Loucy (cell line): ENCODE measurements around the gene ARHGAP1.

Source experiments
- H2AFZ ChIP-seq: fragments of 200-600 bp; sonication (generic); 2 replicates; pipeline ENCODE4 v1.6.0; 2016; ENCODE audit warnings: antibody characterized with exemption, mild to moderate bottlenecking, low read length, moderate library complexity
- H3F3A ChIP-seq: fragments of 200-600 bp; 2 replicates; pipeline ENCODE4 v1.6.0; 2016; ENCODE audit warnings: antibody characterized with exemption, low read depth, mild to moderate bottlenecking
- H3K27me3 ChIP-seq: fragments of 200-600 bp; sonication (generic); 2 replicates; pipeline ENCODE4 v1.6.1; 2014; ENCODE audit warnings: low read length, mild to moderate bottlenecking; ENCODE audit not compliant: insufficient read depth, poor library complexity, severe bottlenecking
- H3K36me3 ChIP-seq: fragments of 200-600 bp; sonication (generic); 2 replicates; pipeline ENCODE4 v1.6.1; 2016; ENCODE audit warnings: low read length; ENCODE audit not compliant: insufficient read depth
- H3K4me1 ChIP-seq: fragments of 200-600 bp; sonication (generic); 2 replicates; pipeline ENCODE4 v1.5.1; 2014; ENCODE audit warnings: low read length, mild to moderate bottlenecking; ENCODE audit not compliant: insufficient read depth, poor library complexity, severe bottlenecking
- H3K4me2 ChIP-seq: fragments of 200-600 bp; sonication (generic); 2 replicates; pipeline ENCODE4 v1.6.0; 2014; ENCODE audit warnings: antibody characterized with exemption, low read length, low read depth, mild to moderate bottlenecking; ENCODE audit not compliant: poor library complexity, severe bottlenecking
- H3K4me3 ChIP-seq: fragments of 200-600 bp; sonication (generic); 2 replicates; pipeline ENCODE4 v1.5.1; 2014; ENCODE audit warnings: low read length, mild to moderate bottlenecking, mixed read lengths; ENCODE audit not compliant: poor library complexity, severe bottlenecking
- H3K79me2 ChIP-seq: fragments of 200-600 bp; sonication (generic); 2 replicates; pipeline ENCODE4 v1.6.1; 2014; ENCODE audit warnings: low read length; ENCODE audit not compliant: insufficient read depth
- H3K9ac ChIP-seq: fragments of 200-600 bp; sonication (generic); 2 replicates; pipeline ENCODE4 v1.6.0; 2014; ENCODE audit warnings: mild to moderate bottlenecking, low read depth, low read length, moderate library complexity; ENCODE audit not compliant: poor library complexity, severe bottlenecking
- H3K9me2 ChIP-seq: fragments of 200-600 bp; sonication (generic); replicated peaks from 2 replicates; pipeline ENCODE4 v1.6.1; 2016; ENCODE audit warnings: low read depth, low read length, mixed read lengths
- H3K9me3 ChIP-seq: fragments of 200-600 bp; sonication (generic); 2 replicates; pipeline ENCODE4 v1.6.1; 2014; ENCODE audit warnings: mild to moderate bottlenecking, antibody characterized with exemption, low read length, low read depth; ENCODE audit not compliant: insufficient read depth
- H4K20me1 ChIP-seq: fragments of 200-600 bp; sonication (generic); 2 replicates; pipeline ENCODE4 v1.6.0; 2014; ENCODE audit warnings: antibody characterized with exemption, low read length, mild to moderate bottlenecking; ENCODE audit not compliant: insufficient read depth, poor library complexity, severe bottlenecking
- CTCF ChIP-seq: fragments of 200-600 bp; sonication (generic); conservative IDR thresholded peaks from 2 replicates; pipeline ENCODE4 v1.5.1; 2014; ENCODE audit warnings: mild to moderate bottlenecking, antibody characterized with exemption, low read length
- EZH2phosphoT487 ChIP-seq: fragments of 200-600 bp; IDR thresholded peaks from 2 replicates; pipeline ENCODE4 v1.6.1; 2018; ENCODE audit warnings: antibody characterized with exemption, mild to moderate bottlenecking, moderate library complexity, borderline replicate concordance

ARHGAP1 gene

GRCh38 chr11:46658259-46658658 lies 42.2 kb downstream of the ARHGAP1 start:
- no peak overlapping the region for H3K9ac ChIP-seq
- H3K4me1 ChIP-seq: peaks cover under 1% of the 10 kb centered on the region
- H3K79me2 ChIP-seq: no peaks in the 10 kb centered on the region
- TF ChIP-seq CTCF (no peak), EZH2phosphoT487 (no peak)
- no peaks in the 10 kb centered on the region for H3K9me2 ChIP-seq
- no peaks in the 10 kb centered on the region for H3K9me3 ChIP-seq
- no peak overlapping the region for H2AFZ ChIP-seq
- H3K4me3 ChIP-seq: no peak overlapping the region
- H3K36me3 ChIP-seq: peaks cover 63% of the 10 kb centered on the region; the same call in 1 of the 2 replicates
- no peaks in the 10 kb centered on the region for H3K27me3 ChIP-seq
- H3K4me2 ChIP-seq: no peak overlapping the region
- no peaks in the 10 kb centered on the region for H4K20me1 ChIP-seq
- no peaks in the 10 kb centered on the region for H3F3A ChIP-seq

GRCh38 chr11:46657186-46657585 lies 43.2 kb downstream of the ARHGAP1 start:
- no peaks in the 10 kb centered on the region for H3K9me2 ChIP-seq
- H4K20me1 ChIP-seq: no peaks in the 10 kb centered on the region
- H3K9ac ChIP-seq: no peak overlapping the region
- no peaks in the 10 kb centered on the region for H3K79me2 ChIP-seq
- no peaks in the 10 kb centered on the region for H3K9me3 ChIP-seq
- H3F3A ChIP-seq: no peaks in the 10 kb centered on the region
- no peak overlapping the region for H3K4me3 ChIP-seq
- H3K27me3 ChIP-seq: no peaks in the 10 kb centered on the region
- H3K4me2 ChIP-seq: no peak overlapping the region
- peaks cover 67% of the 10 kb centered on the region; the same call in 1 of the 2 replicates for H3K36me3 ChIP-seq
- TF ChIP-seq CTCF (no peak), EZH2phosphoT487 (no peak)
- H2AFZ ChIP-seq: no peak overlapping the region
- H3K4me1 ChIP-seq: no peaks in the 10 kb centered on the region

- Histone ChIP-seq H3K4me2 (no peak overlapping the region), H3F3A (no peaks in the 10 kb centered on the region), H4K20me1 (no peaks in the 10 kb centered on the region), H3K27me3 (no peaks in the 10 kb centered on the region), H3K4me3 (no peak overlapping the region), H3K36me3 (peaks cover 83% of the 10 kb centered on the region; the same call in 1 of the 2 replicates), H3K4me1 (no peaks in the 10 kb centered on the region), H2AFZ (no peak overlapping the region), H3K9ac (no peak overlapping the region), H3K9me3 (no peaks in the 10 kb centered on the region), H3K9me2 (no peaks in the 10 kb centered on the region), H3K79me2 (no peaks in the 10 kb centered on the region)
- TF ChIP-seq EZH2phosphoT487: no peak
- TF ChIP-seq CTCF: no peak
These were observed 44.8 kb downstream of the ARHGAP1 start for GRCh38 chr11:46655631-46656030.
